ENCODE results near the gene SUPT3H. TPM values are rescaled to one million over a fixed set of nuclear protein-coding genes. Genes with fewer than 3 reads are reported as not detected.
A peak's percentile ranks its signal among the peaks of the same experiment; 100 is the strongest.

The SUPT3H gene
- total RNA-seq, 3 donors from 2014 or later (not counting 1 experiment from before 2014, with no cell fraction given): 7.3 to 10.9 (median 9.9) TPM

DNA sequence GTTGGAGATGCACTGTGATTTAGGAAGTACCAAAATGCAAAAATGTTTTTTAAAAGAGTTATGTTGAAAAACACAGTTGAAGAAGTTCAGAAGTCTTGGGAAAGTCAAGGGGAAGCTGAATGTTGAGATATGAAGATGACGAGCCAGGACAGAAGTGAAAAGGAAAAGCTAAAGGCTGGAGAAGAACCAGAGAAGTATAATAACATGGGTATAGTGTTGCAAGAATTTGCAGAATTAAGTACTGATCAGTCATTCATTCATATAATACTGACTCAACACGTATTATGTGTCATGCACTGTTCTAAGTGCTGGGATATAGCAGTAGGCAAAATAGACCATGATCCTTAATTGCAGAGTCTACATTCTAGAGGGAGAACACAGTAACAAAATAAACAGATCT lies 557.4 kb downstream of the SUPT3H start:
- Histone ChIP-seq H3K4me3 (ENCODE audit: low read length) (no peak overlapping the region), H3K27me3 (ENCODE audit: control insufficient read depth, insufficient read depth, low read length) (no peaks in the 10 kb centered on the region), H3K36me3 (ENCODE audit: control insufficient read depth, insufficient read depth, low read length) (no peaks in the 10 kb centered on the region), H3K4me1 (ENCODE audit: control insufficient read depth, insufficient read depth, low read length) (no peaks in the 10 kb centered on the region), H3K9me3 (ENCODE audit: control insufficient read depth, insufficient read depth, low read length) (no peaks in the 10 kb centered on the region), H3K27ac (ENCODE audit: low read length) (no peak overlapping the region)
- TF ChIP-seq, protein P1, sequence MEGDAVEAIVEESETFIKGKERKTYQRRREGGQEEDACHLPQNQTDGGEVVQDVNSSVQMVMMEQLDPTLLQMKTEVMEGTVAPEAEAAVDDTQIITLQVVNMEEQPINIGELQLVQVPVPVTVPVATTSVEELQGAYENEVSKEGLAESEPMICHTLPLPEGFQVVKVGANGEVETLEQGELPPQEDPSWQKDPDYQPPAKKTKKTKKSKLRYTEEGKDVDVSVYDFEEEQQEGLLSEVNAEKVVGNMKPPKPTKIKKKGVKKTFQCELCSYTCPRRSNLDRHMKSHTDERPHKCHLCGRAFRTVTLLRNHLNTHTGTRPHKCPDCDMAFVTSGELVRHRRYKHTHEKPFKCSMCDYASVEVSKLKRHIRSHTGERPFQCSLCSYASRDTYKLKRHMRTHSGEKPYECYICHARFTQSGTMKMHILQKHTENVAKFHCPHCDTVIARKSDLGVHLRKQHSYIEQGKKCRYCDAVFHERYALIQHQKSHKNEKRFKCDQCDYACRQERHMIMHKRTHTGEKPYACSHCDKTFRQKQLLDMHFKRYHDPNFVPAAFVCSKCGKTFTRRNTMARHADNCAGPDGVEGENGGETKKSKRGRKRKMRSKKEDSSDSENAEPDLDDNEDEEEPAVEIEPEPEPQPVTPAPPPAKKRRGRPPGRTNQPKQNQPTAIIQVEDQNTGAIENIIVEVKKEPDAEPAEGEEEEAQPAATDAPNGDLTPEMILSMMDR (IDR thresholded peaks at IDR 0.05): no peak
- Mint-ChIP-seq H3K4me3 (no peak overlapping the region), H3K27me3 (ENCODE audit: low read depth in 2 of 2) (no peaks in the 10 kb centered on the region), H3K36me3 (no peaks in the 10 kb centered on the region), H3K4me1 (peaks cover 5 to 6% of the 10 kb centered on the region in 2 donors), H3K27ac (no peak overlapping the region), H3K9me3 (no peaks in the 10 kb centered on the region)
- ATAC-seq: peak in 1 of 3 donors; percentile 41
- WGBS (ENCODE audit: insufficient coverage): 100% methylated on average over 2 of the region's 2 CpGs
- intact Hi-C loops (cut with micrococcal nuclease): no loop called here
- no peak for DNase-seq

DNA sequence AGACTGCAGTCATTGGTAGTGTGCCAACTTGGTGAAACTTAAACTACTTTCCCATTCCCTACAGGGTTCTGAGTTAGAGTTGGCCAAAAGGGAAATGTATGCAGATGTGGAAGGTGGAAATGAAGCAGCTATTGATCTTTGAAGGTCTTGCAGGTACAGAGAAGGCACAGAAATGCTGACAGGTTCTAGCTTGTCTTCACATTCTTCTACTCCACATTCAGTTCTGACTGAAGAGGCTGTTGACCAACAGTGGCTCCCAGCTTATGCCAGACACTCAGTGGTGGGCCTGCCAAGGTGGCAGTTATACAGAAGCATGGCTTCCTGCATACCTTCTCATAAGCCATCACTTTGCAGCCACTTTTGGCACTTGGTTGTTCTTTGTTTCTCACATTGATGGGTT lies 566.3 kb downstream of the SUPT3H start:
- intact Hi-C loops (cut with micrococcal nuclease): no loop called here
- H3K4me3 Mint-ChIP-seq: no peak overlapping the region
- ATAC-seq: peak in 1 of 3 donors; percentile 24

DNA sequence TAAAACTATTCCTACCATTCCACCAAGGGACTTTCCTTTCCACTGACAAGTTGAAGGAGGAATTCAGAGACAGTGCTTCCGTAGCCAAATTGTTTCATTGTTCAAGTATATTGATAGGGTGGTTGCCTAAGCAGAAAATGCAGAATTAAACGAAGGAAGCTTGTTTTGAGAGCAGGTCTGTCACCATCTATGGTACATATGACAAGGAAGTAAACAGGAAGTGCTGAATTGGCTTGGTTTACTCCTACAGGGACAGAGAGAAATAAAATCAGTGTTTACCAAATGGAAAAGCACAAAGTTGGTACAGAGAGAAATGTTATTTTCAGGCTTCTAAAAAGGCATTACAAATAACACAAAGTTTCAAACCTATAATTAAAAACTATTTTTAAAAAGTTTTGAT lies 568.5 kb downstream of the SUPT3H start:
- H3K27me3 ChIP-seq (ENCODE audit: control insufficient read depth, insufficient read depth, low read length): no peaks in the 10 kb centered on the region
- H3K27ac Mint-ChIP-seq: no peak overlapping the region
- no peaks in the 10 kb centered on the region for H3K4me1 ChIP-seq (ENCODE audit: control insufficient read depth, insufficient read depth, low read length)
- TF ChIP-seq, protein P1 (IDR thresholded peaks at IDR 0.05): no peak
- ATAC-seq (no peak), DNase-seq (no peak)
- H3K4me3 ChIP-seq (ENCODE audit: low read length): no peak overlapping the region
- H3K27me3 Mint-ChIP-seq (ENCODE audit: low read depth in 2 of 2): no peaks in the 10 kb centered on the region
- peaks cover 16 to 22% of the 10 kb centered on the region in 2 donors for H3K4me1 Mint-ChIP-seq
- H3K27ac ChIP-seq (ENCODE audit: low read length): no peak overlapping the region
- H3K9me3 ChIP-seq (ENCODE audit: control insufficient read depth, insufficient read depth, low read length): no peaks in the 10 kb centered on the region
- intact Hi-C loops (cut with micrococcal nuclease): no loop called here
- no peak overlapping the region for H3K4me3 Mint-ChIP-seq
- H3K9me3 Mint-ChIP-seq: no peaks in the 10 kb centered on the region
- WGBS (ENCODE audit: insufficient coverage): 72% methylated on average over 2 of the region's 2 CpGs
- H3K36me3 Mint-ChIP-seq: no peaks in the 10 kb centered on the region
- no peaks in the 10 kb centered on the region for H3K36me3 ChIP-seq (ENCODE audit: control insufficient read depth, insufficient read depth, low read length)

More for the DNA sequence above, 566.3 kb downstream of the SUPT3H start:
- no peak overlapping the region for H3K27ac ChIP-seq (ENCODE audit: low read length)
- no peak for DNase-seq
- H3K9me3 ChIP-seq (ENCODE audit: control insufficient read depth, insufficient read depth, low read length): no peaks in the 10 kb centered on the region
- Mint-ChIP-seq H3K9me3 (no peaks in the 10 kb centered on the region), H3K36me3 (no peaks in the 10 kb centered on the region), H3K4me1 (peaks cover 16 to 22% of the 10 kb centered on the region in 2 donors), H3K27ac (peak overlapping the region in 1 of 2 donors; percentile 45), H3K27me3 (ENCODE audit: low read depth in 2 of 2) (no peaks in the 10 kb centered on the region)
- H3K4me1 ChIP-seq (ENCODE audit: control insufficient read depth, insufficient read depth, low read length): no peaks in the 10 kb centered on the region
- no peak overlapping the region for H3K4me3 ChIP-seq (ENCODE audit: low read length)
- TF ChIP-seq, protein P1 (IDR thresholded peaks at IDR 0.05): no peak
- no peaks in the 10 kb centered on the region for H3K27me3 ChIP-seq (ENCODE audit: control insufficient read depth, insufficient read depth, low read length)
- H3K36me3 ChIP-seq (ENCODE audit: control insufficient read depth, insufficient read depth, low read length): no peaks in the 10 kb centered on the region

DNA sequence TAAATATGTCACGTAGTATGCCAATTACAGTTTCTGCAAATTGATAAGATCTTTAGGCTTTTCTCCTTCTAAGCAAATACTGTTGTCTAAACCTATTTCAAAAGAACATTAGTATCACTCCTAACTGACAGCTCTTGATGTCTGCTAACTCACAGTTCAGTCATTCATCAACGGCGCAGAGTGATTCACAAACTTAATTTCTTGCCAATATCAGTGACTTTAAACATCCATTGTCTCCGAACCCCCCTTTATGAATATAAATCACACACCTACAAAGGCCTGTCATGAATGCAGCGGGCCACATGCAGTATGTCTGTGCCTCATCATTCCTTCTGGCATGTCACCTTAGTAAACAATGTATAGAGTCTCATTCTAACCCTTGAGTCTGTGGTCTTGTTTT lies 569.6 kb downstream of the SUPT3H start:
- TF ChIP-seq, protein P1 (IDR thresholded peaks at IDR 0.05): no peak
- ATAC-seq: no peak

More for the DNA sequence above, 569.6 kb downstream of the SUPT3H start:
- no peaks in the 10 kb centered on the region for H3K27me3 ChIP-seq (ENCODE audit: control insufficient read depth, insufficient read depth, low read length)
- no peaks in the 10 kb centered on the region for H3K9me3 Mint-ChIP-seq
- no peaks in the 10 kb centered on the region for H3K27me3 Mint-ChIP-seq (ENCODE audit: low read depth in 2 of 2)
- no peak overlapping the region for H3K4me3 Mint-ChIP-seq
- H3K36me3 Mint-ChIP-seq: no peaks in the 10 kb centered on the region
- no peaks in the 10 kb centered on the region for H3K4me1 ChIP-seq (ENCODE audit: control insufficient read depth, insufficient read depth, low read length)
- DNase-seq: no peak
- H3K27ac Mint-ChIP-seq: no peak overlapping the region
- WGBS (ENCODE audit: insufficient coverage): 94% methylated on average over 5 of the region's 5 CpGs
- H3K9me3 ChIP-seq (ENCODE audit: control insufficient read depth, insufficient read depth, low read length): no peaks in the 10 kb centered on the region
- intact Hi-C loops (cut with micrococcal nuclease): no loop called here
- no peaks in the 10 kb centered on the region for H3K36me3 ChIP-seq (ENCODE audit: control insufficient read depth, insufficient read depth, low read length)
- peaks cover 16 to 22% of the 10 kb centered on the region in 2 donors for H3K4me1 Mint-ChIP-seq
- no peak overlapping the region for H3K4me3 ChIP-seq (ENCODE audit: low read length)
- no peak overlapping the region for H3K27ac ChIP-seq (ENCODE audit: low read length)
